NCI-H2196 (cell line): ENCODE results near the gene PTGER3.
"Not testable (repeated sequence)": the region's sequence is repeated elsewhere in the genome, so short reads cannot be mapped to it uniquely, and the experiment has no call there.

Source experiments
- DNase-seq: peaks from one replicate; lab custom pipeline; 2025; ENCODE audit not compliant: unreplicated experiment; lab: John Stamatoyannopoulos, UW

The PTGER3 gene

DNA sequence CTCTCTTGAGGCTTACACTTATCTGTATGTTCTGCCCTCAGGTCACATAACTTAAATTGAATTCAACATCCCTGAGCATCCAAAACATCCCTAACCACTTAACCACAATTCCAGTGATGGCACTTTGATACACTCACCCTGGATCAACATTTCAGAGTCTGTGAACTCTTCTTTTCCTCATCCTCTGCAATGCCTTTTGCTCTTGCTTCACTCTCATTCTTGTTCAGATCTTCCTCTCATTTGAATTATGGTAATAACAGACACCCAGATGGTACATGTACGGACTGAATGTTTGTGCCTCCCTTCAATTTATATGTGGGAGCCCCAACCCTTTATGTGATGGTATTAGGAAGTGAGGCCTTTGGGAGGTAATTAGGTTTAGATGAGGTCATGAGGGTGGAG is 33.4 kb downstream of the PTGER3 start:
- DNase-seq = no peak

DNA sequence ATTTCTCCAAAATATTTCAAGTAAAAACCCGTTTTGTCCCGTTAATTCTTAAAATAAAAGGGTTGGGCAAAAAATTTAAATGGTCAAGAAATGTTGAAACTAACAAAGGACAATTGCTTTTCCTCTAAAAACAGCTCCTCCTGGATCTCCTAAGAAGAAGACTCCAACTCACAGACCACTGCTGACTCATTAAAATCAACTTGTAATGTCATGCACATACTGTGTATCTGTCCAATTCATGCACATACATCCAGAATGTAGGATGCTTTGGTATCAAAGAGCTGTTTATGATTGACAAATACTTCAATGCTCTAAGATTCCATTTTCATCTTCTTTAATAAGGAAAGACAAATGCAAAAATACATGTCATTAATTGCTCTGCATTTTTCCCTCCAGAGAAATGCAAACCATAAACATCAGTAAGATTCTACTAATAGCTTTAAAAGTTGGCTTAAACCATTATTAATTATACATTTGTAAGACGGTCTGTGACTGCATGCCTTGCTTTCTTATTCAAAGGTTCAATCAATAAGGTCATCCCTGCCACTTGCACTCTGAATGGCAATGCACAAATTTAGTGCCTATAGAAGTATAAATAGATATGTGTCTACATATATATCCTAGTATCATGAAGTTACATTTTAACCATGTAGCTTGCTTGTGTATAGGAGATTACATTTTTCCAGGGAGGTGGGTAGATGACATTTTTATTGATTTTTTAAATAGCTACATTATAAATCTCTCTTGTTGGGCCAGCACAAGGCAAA is 44.7 kb downstream of the PTGER3 start:
- no peak for DNase-seq

DNA sequence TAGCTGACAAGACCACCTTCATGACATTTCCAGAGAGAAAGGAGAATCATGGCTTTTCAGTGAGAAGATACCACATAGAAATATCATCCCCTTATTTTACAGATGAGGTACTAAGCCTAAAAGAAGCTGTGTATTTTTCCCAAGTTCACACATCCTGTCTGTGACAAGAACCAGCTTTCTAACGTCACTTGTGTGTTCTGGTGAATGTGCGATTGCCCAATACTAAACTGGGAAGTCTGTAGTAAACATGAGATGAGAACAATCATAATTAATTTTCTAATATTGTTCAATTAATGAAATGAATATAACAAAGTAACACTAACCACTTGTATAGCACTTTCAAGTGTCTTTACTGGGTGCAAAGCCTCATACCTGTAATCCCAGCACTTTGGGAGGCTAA is 46.0 kb downstream of the PTGER3 start:
- no peak for DNase-seq

DNA sequence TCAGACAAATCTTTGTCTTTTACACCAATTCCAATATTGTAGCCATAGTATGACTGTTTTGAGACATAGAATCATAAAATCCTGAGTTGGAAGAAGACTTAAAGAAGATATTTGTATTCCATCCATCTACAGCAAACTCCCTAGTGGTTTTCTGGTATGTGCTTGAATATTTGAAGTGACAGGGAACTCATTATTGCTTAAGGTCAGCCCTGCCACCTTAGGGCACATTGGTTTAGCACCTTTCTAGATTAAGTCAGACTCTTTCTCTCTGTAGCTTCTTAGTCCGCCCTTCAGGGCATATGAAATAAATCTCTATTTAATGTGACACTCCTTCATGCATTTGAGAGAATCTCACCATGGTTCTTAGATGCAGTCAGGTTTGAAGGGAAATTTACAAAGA is 49.8 kb downstream of the PTGER3 start:
- no peak for DNase-seq

DNA sequence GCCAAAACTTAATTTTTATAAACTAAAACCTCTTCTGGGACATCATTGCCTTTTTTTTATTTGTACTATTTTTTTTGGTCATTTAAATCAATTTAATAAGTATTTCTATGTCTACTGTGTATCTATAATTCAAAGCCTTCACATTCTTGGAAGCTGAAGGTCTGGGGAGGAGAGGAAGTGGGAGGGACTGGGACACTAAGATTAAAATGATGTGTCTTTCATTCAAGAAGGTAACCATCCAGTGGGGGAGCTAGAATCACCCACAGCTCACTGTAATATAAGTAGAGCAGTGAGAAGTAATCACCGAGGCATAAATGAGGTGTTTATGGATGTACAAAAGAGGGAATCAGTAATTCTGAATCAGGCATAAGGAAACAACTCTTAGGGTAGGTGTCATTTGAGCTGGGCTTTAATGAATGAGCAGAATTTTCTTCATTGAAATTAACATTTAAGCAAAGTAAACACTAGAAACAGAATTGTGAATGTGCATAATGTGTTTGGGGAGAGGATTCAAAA is 52.8 kb downstream of the PTGER3 start:
- no peak for DNase-seq

DNA sequence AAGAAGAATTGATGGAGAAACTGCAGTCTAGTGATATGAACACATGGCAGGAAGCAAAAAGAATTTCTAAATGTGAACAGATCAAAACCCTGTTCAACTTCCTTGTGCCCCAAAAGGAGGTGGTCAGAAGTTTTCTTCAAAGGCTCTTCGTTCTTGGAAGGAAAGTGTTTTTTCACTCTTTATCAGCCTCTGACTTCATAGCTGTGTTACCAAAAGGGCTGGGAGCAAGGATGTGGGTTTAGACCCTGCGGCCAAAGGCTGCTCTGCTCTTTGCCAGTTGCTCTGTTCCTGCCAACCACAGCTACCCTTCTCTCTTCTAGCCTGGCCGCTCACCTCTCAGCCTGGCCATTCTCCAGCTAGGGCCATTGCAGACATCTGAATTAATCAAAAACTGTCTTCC is 53.8 kb downstream of the PTGER3 start:
- no peak for DNase-seq

DNA sequence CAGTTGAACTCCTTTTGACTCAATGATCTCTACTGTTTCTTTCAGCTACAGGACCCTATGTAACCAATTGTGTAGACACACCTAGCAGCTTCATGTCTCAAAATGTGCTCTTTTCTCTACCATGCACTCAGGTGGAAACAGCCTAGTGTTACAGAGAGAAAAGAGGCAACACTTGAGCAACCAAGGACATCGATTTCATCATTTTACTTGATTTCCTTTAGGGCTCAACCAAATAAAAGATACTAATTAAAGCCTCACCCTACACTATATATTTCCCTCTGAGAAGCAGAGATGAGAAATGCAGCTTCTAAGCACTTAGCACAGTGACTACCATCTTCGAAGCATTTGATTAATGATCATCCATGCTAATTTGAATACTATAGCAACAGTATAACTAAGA is 55.1 kb downstream of the PTGER3 start:
- no peak for DNase-seq

DNA sequence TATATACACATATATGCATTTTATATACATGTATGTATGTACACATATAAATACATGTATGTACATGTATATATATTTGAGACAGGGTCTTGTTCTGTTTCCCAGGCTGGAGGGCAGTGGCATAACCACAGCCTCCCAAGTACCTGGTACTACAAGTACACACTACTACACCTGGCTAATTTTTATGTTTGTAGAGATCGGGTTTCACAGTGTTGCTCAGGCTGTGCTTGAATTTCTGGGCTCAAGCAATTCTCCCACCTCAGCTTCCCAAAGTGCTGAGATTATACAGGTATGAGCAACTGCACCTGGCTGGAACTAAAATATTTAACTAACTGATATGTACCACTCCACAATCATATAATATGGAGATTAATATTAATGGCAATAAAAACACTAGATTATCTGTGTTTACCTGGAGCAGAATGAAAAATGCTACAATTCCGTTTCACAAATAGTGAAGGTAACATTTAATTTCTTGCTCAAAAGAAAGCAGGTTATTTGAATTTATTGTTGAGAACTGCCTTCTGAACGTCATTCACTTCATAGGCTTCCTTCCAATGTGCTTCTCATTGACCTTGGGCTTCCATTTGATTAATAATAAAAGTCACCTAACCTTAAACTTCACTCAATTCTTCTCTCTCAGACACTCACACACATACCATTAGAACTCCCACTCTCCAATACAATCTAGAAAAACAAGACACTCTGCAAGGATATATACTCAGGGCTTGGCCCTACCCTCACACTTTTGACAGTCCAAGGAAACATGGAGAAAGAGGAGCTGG is 57.0 kb downstream of the PTGER3 start:
- DNase-seq = no peak

DNA sequence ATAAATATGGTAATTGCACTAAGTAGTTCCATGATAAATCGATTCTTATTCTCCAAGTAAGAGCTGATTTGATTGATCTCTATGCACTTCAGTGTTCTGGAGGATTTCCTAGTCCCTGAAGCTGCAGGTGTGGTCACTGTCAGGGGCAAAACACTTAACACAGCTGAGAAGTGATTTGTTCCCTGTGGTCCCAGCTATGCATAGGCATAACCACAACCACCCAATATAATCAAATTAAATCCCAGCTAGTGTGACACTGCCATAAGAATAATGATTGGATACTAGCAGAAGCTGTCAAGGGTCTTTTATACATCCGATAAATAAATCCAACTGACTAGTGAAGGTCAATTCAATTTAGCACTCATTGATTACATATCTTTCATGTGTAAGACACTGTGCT is 60.1 kb downstream of the PTGER3 start:
- DNase-seq = no peak

DNA sequence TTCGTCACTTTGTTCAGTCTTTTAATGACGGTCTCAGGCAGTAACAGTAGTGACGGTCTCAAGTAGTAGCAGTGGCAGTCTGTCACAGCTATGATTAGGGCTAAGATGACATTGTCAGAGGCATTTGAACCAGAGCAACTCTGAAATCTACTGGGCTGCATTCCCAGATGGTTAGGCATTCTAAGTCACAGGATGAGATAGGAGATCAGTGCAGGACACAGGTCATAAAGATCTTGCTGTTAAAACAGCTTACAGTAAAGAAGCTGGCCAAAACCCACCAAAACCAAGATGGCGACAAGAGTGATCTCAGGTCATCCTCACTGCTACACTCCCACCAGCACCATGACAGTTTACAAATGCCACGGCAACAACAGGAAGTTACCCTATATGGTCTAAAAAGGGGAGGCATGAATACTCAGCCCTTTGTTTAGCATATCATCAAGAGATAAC is 61.8 kb downstream of the PTGER3 start:
- DNase-seq = not testable (repeated sequence)

DNA sequence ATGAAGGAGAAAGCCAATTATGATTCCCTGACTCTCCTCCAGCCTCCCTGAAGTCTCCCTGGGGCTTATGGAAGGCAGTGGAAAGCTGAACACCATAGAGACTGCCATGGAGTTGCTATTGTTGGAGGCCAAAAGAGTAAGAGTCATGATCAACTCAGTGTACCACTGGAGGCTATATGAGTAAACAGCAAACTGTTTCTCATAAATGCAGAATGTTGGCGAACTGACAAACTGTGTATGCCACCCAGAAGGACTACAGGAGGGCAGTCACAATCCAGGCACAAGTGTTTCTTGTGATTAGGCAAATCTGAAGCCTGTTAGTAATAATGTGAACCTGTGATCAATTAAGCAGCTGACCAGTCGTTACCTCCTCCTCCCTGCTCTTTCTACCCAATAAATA is 62.3 kb downstream of the PTGER3 start:
- DNase-seq = not testable (repeated sequence)

DNA sequence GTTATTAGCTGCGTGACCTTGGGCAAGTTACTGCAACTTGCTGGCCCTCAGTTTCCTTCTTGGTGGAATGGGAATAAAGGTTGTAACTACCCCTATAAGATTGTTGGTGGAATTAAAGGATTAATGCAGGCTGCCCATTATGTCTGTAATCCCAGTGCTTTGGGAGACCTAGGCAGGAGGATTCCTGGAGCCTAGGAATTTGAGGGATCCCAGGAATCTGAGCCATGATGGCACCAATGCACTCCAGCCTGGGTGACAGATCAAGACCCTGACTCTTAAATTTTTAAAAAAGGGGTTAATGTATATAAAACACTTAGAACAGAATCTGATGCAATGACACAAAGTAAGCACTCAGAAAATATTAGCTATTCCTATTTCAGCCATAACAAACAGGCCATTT is 67.3 kb downstream of the PTGER3 start:
- no peak for DNase-seq

DNA sequence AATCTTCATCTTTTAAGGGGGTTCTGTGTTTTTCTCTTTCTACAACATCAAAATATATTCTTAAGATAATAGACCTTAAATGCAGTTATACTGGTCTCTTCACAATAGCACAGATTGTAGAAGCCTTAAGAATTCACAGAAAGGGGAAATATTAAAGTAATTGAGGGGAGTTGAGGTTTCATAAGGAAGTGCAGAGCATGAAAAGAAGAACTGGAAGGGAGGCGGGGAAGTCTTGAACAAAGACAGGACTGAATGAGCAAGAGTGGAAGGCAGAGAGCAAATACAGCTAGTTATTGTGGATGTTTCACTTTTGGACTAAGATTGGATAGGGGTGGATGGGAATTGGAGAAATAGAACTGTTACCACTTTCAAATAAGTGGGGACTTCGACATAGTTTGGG is 67.7 kb downstream of the PTGER3 start:
- DNase-seq = no peak

DNA sequence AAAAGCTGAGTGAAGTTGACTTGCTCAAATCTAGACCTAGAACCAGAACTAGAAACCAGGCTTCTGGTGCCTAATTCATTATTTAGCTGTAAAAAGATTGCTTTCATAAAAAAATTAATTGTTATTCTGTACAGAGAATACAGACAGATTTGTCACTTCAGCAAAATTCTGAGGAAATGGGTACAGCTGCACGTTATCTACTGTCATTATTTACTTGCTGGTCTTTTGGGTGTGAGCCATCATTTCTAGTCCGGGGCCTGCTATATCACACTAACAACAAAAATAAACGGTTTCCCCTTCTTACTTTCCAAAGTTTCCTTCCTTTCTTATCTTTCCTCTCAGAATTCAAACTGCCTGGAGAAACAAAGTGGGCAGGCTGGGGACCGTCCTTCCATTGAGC is 68.3 kb downstream of the PTGER3 start:
- no peak for DNase-seq

DNA sequence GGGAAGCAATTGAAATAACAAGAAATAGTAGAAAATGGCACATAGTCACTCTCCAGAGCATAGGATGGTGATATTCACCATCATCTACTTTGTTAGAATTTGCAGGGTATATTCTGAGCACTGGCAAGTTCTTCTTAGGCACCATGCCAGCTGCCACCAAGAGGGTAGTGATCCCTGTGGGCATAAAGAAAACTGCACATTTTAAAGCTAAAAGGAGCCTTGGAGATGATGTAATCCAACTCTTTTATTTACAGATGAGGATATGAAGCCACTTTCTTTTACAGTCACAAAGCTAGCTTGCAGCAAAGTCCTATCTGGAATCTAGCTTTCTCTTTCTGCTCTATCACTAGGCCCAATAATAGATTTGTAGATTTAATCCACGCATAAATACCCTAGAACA is 69.0 kb downstream of the PTGER3 start:
- no peak for DNase-seq

DNA sequence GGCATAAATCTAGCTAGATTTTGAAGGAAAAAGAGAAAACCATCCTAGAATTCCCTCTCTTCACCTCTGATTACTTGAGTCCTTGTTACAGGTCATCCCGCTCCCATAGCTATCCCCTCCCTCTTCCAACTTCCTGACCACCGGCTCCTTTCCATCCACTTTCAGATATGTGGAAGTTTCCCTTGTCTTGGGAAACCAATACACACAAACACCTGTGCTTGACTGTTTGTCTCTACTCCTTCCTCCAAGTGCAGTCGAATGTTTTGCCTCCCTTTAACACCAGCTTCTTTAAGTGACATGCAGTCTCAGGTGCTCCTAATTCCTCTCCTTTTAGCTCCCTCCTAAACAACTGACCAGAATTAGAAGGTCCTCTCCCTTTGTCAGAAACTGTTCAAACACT is 70.0 kb downstream of the PTGER3 start:
- no peak for DNase-seq

DNA sequence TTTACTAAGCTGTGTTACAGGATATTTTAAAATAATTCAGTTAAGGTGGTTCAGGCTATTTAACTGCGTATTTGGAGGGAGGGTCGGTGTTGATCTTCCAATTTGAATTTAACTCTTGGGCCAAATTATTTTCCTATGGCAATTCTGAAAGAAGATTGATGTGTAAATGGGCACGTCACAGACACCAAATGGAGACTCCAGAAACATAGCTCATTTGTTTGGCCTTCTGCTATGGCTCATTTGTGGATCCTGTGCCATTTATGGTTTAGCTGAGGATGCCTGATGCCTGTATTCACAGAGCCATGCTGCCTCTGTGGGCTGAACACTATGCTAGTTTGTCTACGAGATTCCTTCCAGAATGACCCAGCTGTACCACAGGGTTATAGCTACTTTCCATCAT is 70.6 kb downstream of the PTGER3 start:
- DNase-seq = no peak

DNA sequence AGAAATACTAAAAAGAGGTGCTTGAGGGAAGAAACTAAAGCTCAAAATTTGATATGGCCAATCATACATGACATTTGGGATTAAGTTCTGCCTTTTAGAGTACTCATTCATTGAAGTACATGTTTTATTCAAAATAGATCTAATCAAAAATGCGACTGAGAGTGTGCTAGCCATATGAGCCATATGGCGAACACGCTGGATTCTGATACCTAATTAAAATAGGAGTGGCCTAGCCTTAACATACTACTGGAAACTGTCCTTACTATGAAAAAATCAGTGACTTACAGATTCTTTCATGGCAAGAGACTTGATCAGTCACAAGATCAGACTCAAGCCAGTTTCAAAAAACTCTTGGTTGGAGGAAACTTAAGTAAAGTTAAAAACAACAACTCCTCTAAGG is 73.9 kb downstream of the PTGER3 start:
- DNase-seq = no peak

DNA sequence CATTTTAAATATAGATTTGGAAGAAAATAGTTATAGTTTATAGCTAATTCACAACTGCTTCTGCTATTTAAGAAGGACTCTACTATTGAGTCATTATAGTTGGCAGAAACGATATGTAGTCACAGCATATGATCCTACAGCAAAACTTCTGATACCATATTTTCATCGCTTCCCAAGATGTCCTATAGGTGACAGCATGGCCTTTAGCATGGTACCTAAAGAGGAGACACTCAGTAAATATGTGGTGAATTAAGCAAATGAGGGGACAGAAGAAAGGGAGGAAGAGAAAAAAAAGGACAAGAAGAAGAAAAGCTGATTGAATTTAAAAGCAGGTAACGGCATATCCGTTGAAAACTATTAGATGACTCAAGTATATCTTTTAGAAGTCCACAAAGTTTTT is 77.2 kb downstream of the PTGER3 start:
- no peak for DNase-seq

DNA sequence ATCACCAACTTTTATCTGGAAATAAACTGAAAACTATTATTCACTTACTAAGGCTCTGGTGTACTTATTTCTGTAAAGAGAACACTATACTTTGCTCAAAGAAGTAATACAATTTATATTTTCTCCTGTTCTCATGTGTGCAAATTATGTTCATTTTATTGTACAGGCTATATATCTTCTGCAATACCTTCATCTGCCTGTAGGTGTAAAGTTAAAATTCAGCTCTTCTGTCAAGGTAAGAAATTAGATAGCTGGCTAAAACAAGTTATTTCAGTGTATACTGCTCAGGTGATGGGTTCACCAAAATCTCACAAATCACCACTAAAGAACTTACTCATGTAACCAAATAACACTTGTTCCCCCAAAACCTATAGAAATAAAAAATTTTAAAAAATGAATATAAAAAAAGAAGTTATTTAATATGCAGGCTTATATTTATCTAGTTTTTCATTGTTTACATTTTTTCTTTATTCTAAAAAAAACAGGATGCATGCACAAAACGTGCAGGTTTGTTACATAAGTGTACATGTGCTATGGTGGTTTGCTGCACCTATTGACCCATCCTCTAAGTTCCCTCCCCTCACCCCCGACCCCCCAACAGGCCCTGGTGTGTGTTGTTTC is 81.5 kb downstream of the PTGER3 start:
- DNase-seq = peak; percentile 6

DNA sequence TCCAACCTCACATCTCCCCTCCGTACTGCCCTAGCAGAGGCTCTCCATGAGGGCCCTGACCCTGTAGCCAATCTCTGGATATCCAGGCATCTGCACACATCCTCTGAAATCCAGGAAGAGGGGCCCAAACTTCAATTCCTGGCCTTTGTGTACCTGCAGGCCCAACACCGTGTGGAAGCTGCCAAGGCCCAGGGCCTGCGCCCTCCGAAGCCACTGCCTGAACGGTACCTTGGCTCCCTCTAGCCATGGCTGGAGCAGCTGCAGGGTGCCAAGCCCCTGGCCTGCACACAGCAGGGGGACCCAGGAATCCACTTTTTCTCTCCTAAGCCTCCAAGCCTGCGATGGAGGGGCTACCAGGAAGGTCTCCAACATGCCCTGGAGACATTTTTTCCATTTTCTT is 84.2 kb downstream of the PTGER3 start:
- no peak for DNase-seq
